T-helper 17 cell (primary cell): Measurements from ENCODE around the gene COPS3. TPM values are rescaled to one million over a fixed set of nuclear protein-coding genes. Genes with fewer than 3 reads are reported as not detected.
"Not testable (repeated sequence)": the region's sequence is repeated elsewhere in the genome, so short reads cannot be mapped to it uniquely, and the experiment has no call there.

ENCODE experiments used
- ATAC-seq: fragments of 150-1000 bp; cut with Tn5 transposase; 2 replicates; pipeline ENCODE4 v1.10.0; 2021; ENCODE audit warnings: mild to moderate bottlenecking, moderate library complexity
- DNase-seq, 3 donors: peaks; one replicate each; pipeline versions ENCODE4 v3.0.0 to v3.0.0-alpha.2; 2020 to 2021
- H3K9me3 ChIP-seq: one replicate; pipeline ENCODE4 v1.7.0; 2013; ENCODE audit warnings: low read length, mild to moderate bottlenecking; ENCODE audit not compliant: control insufficient read depth, poor library complexity, severe bottlenecking
- H3K27ac Mint-ChIP-seq: one replicate; pipeline ENCODE4 v1.8.0; 2022; ENCODE audit warnings: mild to moderate bottlenecking, moderate library complexity, mixed read lengths
- H3K27me3 Mint-ChIP-seq: one replicate; pipeline ENCODE4 v1.8.0; 2022; ENCODE audit warnings: mixed read lengths
- H3K36me3 Mint-ChIP-seq: one replicate; pipeline ENCODE4 v1.8.0; 2022; ENCODE audit warnings: low read depth, mixed read lengths
- H3K4me1 Mint-ChIP-seq: one replicate; pipeline ENCODE4 v1.8.0; 2022; ENCODE audit warnings: mild to moderate bottlenecking, mixed read lengths
- H3K4me3 Mint-ChIP-seq: one replicate; pipeline ENCODE4 v1.8.0; 2022; ENCODE audit warnings: mild to moderate bottlenecking, moderate library complexity, mixed read lengths
- total RNA-seq, 4 donors: library from RNA in 2 of 4; stranded (reverse) in 2 of 4; gene quantifications; one replicate each; pipeline ENCODE4 v1.2.3 and lab custom pipeline; 2022 to 2026

The COPS3 gene
- total RNA-seq, 2 donors from 2014 or later, result 87.8 to 89.1 TPM

- no peak overlapping the region for H3K4me3 Mint-ChIP-seq
- no peaks in the 10 kb centered on the region for H3K4me1 Mint-ChIP-seq
- H3K9me3 ChIP-seq, result no peaks in the 10 kb centered on the region
- ATAC-seq, result no peak
- no peaks in the 10 kb centered on the region for H3K27me3 Mint-ChIP-seq
- H3K36me3 Mint-ChIP-seq, result no peaks in the 10 kb centered on the region
- no peak for DNase-seq
- H3K27ac Mint-ChIP-seq, result no peak overlapping the region
Observed at GRCh38 chr17:17289701-17290100, 8.7 kb upstream of the COPS3 start.

DNA sequence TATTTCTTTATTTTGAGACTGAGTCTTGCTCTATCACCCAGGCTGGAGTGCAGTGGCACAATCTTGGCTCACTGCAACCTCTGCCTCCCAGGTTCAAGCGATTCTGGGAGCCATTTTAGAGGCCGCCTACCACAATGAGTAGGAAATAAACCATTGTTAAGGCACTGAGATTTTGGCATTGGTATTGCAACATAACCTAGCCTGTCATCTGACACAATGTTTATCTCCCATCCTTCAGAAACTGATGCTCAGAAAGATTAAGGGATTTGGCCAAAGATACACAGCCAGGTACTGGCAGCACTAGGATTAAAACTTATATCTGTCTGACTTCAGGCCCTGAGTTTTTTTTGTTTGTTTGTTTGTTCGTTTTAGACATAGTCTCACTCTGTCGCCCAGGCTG is 8.0 kb upstream of the COPS3 start:
- H3K27ac Mint-ChIP-seq, result no peak overlapping the region
- no peaks in the 10 kb centered on the region for H3K27me3 Mint-ChIP-seq
- H3K36me3 Mint-ChIP-seq, result no peaks in the 10 kb centered on the region
- H3K4me3 Mint-ChIP-seq, result no peak overlapping the region
- DNase-seq, result no peak
- no peaks in the 10 kb centered on the region for H3K4me1 Mint-ChIP-seq
- no peak for ATAC-seq
- H3K9me3 ChIP-seq, result no peaks in the 10 kb centered on the region

DNA sequence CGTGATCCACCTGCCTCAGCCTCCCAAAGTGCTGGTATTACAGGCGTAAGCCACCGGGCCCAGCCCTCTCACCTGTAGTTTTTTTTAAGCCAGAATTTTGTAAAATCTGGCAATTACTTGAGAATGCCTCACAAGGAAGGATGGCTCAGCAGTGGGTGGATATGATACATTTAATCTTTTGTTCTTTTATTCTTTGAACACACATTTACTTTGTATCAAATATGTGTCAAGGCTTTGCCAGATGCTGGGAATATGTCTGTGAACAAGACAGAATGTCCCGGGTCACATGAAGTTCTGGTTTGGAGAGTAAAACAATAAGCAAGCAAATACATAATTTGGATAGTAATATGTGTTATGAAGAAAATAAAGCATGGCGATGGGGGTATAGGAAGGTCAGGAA is 4.9 kb upstream of the COPS3 start:
- Mint-ChIP-seq H3K36me3 (no peaks in the 10 kb centered on the region), H3K27me3 (no peaks in the 10 kb centered on the region), H3K27ac (peak overlapping the region; percentile 41), H3K4me3 (no peak overlapping the region), H3K4me1 (peaks cover 14% of the 10 kb centered on the region)
- ATAC-seq, result no peak
- no peaks in the 10 kb centered on the region for H3K9me3 ChIP-seq
- no peak for DNase-seq

GRCh38 chr17:17279316-17279715 is 1.7 kb downstream of the COPS3 start:
- DNase-seq, result no peak
- H3K27ac Mint-ChIP-seq, result peak overlapping the region; percentile 89
- no peaks in the 10 kb centered on the region for H3K27me3 Mint-ChIP-seq
- H3K4me3 Mint-ChIP-seq, result peak overlapping the region; percentile 92
- no peaks in the 10 kb centered on the region for H3K36me3 Mint-ChIP-seq
- no peaks in the 10 kb centered on the region for H3K9me3 ChIP-seq
- peaks cover 31% of the 10 kb centered on the region for H3K4me1 Mint-ChIP-seq
- ATAC-seq, result no peak

- not testable (repeated sequence) for DNase-seq, H3K27ac Mint-ChIP-seq, ATAC-seq, H3K27me3 Mint-ChIP-seq, H3K4me3 Mint-ChIP-seq, H3K9me3 ChIP-seq, H3K36me3 Mint-ChIP-seq
- peaks cover 31% of the 10 kb centered on the region for H3K4me1 Mint-ChIP-seq
Observed at GRCh38 chr17:17277431-17277830, 3.6 kb downstream of the COPS3 start.

DNA sequence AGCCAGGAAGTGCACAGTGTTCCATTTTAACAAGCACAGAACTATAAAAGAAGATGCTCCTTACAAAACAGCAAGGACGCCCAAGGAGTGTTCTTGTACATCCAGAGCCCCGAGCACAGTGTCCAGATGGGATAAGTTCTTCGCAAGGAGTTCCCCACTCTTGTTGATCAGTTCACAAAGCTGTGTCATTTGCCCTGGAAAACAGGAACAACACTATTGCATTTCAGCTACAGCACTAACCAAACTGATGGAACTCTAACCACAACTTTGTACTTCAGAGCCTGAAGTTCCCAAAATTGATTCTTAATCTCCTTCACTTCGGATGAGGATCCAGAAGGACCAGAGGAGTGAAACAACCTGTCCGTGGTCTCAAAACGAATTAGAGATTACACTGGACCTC is 5.1 kb downstream of the COPS3 start:
- ATAC-seq (no peak), DNase-seq (no peak)
- peaks cover 20% of the 10 kb centered on the region for H3K4me1 Mint-ChIP-seq
- no peak overlapping the region for H3K4me3 Mint-ChIP-seq
- no peak overlapping the region for H3K27ac Mint-ChIP-seq
- no peaks in the 10 kb centered on the region for H3K9me3 ChIP-seq
- no peaks in the 10 kb centered on the region for H3K27me3 Mint-ChIP-seq
- H3K36me3 Mint-ChIP-seq, result no peaks in the 10 kb centered on the region

GRCh38 chr17:17269926-17270773 is 10.9 kb downstream of the COPS3 start:
- peaks cover 6% of the 10 kb centered on the region for H3K4me1 Mint-ChIP-seq
- no peaks in the 10 kb centered on the region for H3K27me3 Mint-ChIP-seq
- H3K36me3 Mint-ChIP-seq, result peaks cover 2% of the 10 kb centered on the region
- ATAC-seq, result no peak
- no peak for DNase-seq
- H3K27ac Mint-ChIP-seq, result no peak overlapping the region
- no peaks in the 10 kb centered on the region for H3K9me3 ChIP-seq
- H3K4me3 Mint-ChIP-seq, result no peak overlapping the region

GRCh38 chr17:17264430-17264829 is 16.6 kb downstream of the COPS3 start:
- Mint-ChIP-seq H3K27ac (no peak overlapping the region), H3K27me3 (no peaks in the 10 kb centered on the region), H3K4me3 (no peak overlapping the region), H3K4me1 (peaks cover 3% of the 10 kb centered on the region), H3K36me3 (no peaks in the 10 kb centered on the region)
- ATAC-seq, result no peak
- no peak for DNase-seq
- no peaks in the 10 kb centered on the region for H3K9me3 ChIP-seq

GRCh38 chr17:17258998-17259397 is 22.0 kb downstream of the COPS3 start:
- Mint-ChIP-seq H3K27me3 (no peaks in the 10 kb centered on the region), H3K4me1 (peaks cover 5% of the 10 kb centered on the region), H3K27ac (no peak overlapping the region), H3K36me3 (peaks cover 7% of the 10 kb centered on the region), H3K4me3 (no peak overlapping the region)
- DNase-seq (no peak), ATAC-seq (no peak)
- no peaks in the 10 kb centered on the region for H3K9me3 ChIP-seq

DNA sequence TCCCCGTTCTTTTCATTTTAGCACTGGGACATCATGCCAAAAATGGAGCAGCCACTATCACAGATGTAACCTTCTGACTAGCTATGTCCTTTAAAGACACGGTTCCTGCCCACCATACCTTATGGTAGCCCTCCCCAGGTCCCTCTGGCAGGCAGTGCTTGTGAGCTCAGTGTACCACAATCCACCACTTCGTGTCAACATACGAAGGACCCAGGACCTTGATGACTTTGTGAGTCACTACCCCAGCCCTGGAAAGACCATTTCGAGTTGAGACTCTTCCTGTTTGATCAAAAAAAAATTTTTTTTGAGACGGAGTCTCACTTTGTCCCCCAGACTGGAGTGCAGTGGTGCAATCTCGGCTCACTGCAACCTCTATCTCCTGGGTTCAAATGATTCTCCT is 23.0 kb downstream of the COPS3 start:
- H3K4me1 Mint-ChIP-seq, result peaks cover 9% of the 10 kb centered on the region
- no peak for DNase-seq
- peaks cover 7% of the 10 kb centered on the region for H3K36me3 Mint-ChIP-seq
- no peaks in the 10 kb centered on the region for H3K9me3 ChIP-seq
- peak overlapping the region; percentile 72 for H3K27ac Mint-ChIP-seq
- no peak overlapping the region for H3K4me3 Mint-ChIP-seq
- no peaks in the 10 kb centered on the region for H3K27me3 Mint-ChIP-seq
- ATAC-seq, result no peak

DNA sequence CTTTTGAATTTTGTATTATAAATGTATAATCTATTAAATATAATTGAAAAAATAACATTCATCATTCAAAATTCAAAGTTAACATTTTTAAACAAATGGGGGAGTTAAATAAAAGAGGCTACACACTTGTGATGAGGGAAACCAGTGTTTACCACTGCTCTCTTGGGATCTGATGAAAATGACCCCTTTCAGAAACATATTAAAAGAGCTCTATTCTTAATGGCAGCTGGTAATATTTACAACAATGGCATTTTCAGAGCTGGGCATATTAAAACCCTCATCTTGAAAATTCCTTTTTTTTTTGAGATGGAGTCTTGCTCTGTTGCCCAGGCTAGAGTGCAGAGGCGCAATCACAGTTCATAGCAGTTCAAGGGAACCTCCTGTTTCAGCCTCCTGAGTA is 24.7 kb downstream of the COPS3 start:
- H3K27ac Mint-ChIP-seq, result no peak overlapping the region
- ATAC-seq, result no peak
- H3K9me3 ChIP-seq, result no peaks in the 10 kb centered on the region
- H3K27me3 Mint-ChIP-seq, result no peaks in the 10 kb centered on the region
- no peak for DNase-seq
- peaks cover 9% of the 10 kb centered on the region for H3K4me1 Mint-ChIP-seq
- no peak overlapping the region for H3K4me3 Mint-ChIP-seq
- peaks cover 7% of the 10 kb centered on the region for H3K36me3 Mint-ChIP-seq

DNA sequence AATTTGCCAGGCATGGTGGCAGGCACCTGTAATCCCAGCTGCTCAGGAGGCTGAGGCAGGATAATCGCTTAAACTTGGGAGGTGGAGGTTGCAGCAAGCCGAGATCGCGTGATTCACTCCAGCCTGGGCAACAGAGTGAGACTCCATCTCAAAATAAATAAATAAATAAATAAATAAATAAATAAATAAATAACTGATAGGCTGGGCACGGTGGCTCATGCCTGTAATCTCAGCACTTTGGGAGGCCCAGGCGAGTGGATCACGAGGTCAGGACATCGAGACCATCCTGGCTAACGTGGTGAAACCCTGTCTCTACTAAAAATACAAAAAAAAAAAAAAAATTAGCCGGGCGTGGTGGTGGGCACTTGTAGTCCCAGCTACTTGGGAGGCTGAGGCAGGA is 25.4 kb downstream of the COPS3 start:
- not testable (repeated sequence) for H3K4me3 Mint-ChIP-seq, H3K36me3 Mint-ChIP-seq, H3K27me3 Mint-ChIP-seq, H3K27ac Mint-ChIP-seq, ATAC-seq, H3K4me1 Mint-ChIP-seq, DNase-seq, H3K9me3 ChIP-seq

- Mint-ChIP-seq H3K27me3 (no peaks in the 10 kb centered on the region), H3K4me3 (no peak overlapping the region), H3K4me1 (peaks cover 6% of the 10 kb centered on the region), H3K36me3 (peaks cover 7% of the 10 kb centered on the region), H3K27ac (no peak overlapping the region)
- H3K9me3 ChIP-seq, result no peaks in the 10 kb centered on the region
- ATAC-seq (no peak), DNase-seq (no peak)
Observed at GRCh38 chr17:17254036-17254435, 27.0 kb downstream of the COPS3 start.

DNA sequence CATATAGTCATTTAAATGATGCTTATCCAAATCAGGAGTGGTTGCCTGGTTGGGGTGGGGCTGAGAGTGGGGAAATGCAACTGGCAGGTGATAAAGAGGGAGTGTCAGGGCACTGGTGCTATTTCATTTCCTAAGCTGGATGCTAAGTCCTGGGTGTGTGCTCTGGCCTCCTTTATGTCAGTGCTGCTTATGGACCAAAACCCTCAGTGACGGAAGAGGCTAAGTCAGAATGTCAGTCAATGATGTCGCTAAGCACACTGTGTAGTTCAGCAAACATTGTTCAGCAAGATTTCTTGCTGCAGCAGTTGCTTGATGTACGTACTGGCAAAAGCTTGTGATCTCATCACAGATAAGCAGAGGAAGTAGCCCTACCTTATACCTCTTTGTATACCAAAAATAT is 27.6 kb downstream of the COPS3 start:
- peaks cover 6% of the 10 kb centered on the region for H3K4me1 Mint-ChIP-seq
- no peaks in the 10 kb centered on the region for H3K27me3 Mint-ChIP-seq
- ATAC-seq (no peak), DNase-seq (no peak)
- H3K36me3 Mint-ChIP-seq, result peaks cover 4% of the 10 kb centered on the region
- no peaks in the 10 kb centered on the region for H3K9me3 ChIP-seq
- peak overlapping the region; percentile 51 for H3K27ac Mint-ChIP-seq
- no peak overlapping the region for H3K4me3 Mint-ChIP-seq
